Jurkat, Clone E6-1 (cell line): Measurements from ENCODE around the gene AUTS2.
"Not testable (repeated sequence)": the region's sequence is repeated elsewhere in the genome, so short reads cannot be mapped to it uniquely, and the experiment has no call there.

Experiments
- DNase-seq: peaks from one replicate; pipeline ENCODE4 v3.0.0-alpha.2; 2011; ENCODE audit warnings: low read depth, low spot score
- H3K4me3 ChIP-seq: 2 replicates; pipeline ENCODE4 v1.5.1; 2011; ENCODE audit warnings: mild to moderate bottlenecking, low read length, control low read depth, moderate library complexity

AUTS2 gene

GRCh38 chr7:69763513-69763912 is 165.2 kb downstream of the AUTS2 start:
- no peak overlapping the region for H3K4me3 ChIP-seq
- peak; percentile 24 for DNase-seq

- DNase-seq, result no peak
- no peak overlapping the region for H3K4me3 ChIP-seq
These were observed 165.9 kb downstream of the AUTS2 start for GRCh38 chr7:69764147-69764546.

GRCh38 chr7:69764681-69765080 is 166.4 kb downstream of the AUTS2 start:
- DNase-seq, result no peak
- no peak overlapping the region for H3K4me3 ChIP-seq

GRCh38 chr7:69765879-69766278 is 167.6 kb downstream of the AUTS2 start:
- no peak for DNase-seq
- H3K4me3 ChIP-seq, result no peak overlapping the region

- H3K4me3 ChIP-seq, result no peak overlapping the region
- DNase-seq, result no peak
These were observed 170.8 kb downstream of the AUTS2 start for GRCh38 chr7:69768986-69769595.

GRCh38 chr7:69769826-69770225 is 171.6 kb downstream of the AUTS2 start:
- no peak for DNase-seq
- H3K4me3 ChIP-seq, result no peak overlapping the region

- H3K4me3 ChIP-seq, result no peak overlapping the region
- no peak for DNase-seq
These were observed 172.3 kb downstream of the AUTS2 start for GRCh38 chr7:69770613-69771012.

- no peak for DNase-seq
- no peak overlapping the region for H3K4me3 ChIP-seq
These were observed 174.6 kb downstream of the AUTS2 start for GRCh38 chr7:69772718-69773436.

- H3K4me3 ChIP-seq, result no peak overlapping the region
- no peak for DNase-seq
These were observed 175.4 kb downstream of the AUTS2 start for GRCh38 chr7:69773535-69774225.

- no peak overlapping the region for H3K4me3 ChIP-seq
- no peak for DNase-seq
These were observed 177.0 kb downstream of the AUTS2 start for GRCh38 chr7:69775231-69775771.

- DNase-seq, result no peak
- no peak overlapping the region for H3K4me3 ChIP-seq
These were observed 178.3 kb downstream of the AUTS2 start for GRCh38 chr7:69776611-69777010.

- DNase-seq, result no peak
- H3K4me3 ChIP-seq, result no peak overlapping the region
These were observed 179.9 kb downstream of the AUTS2 start for GRCh38 chr7:69778138-69778537.

- no peak for DNase-seq
These were observed 182.1 kb downstream of the AUTS2 start for GRCh38 chr7:69780379-69780778.

GRCh38 chr7:69781412-69781846 is 183.2 kb downstream of the AUTS2 start:
- no peak for DNase-seq
- no peak overlapping the region for H3K4me3 ChIP-seq

More at GRCh38 chr7:69780379-69780778, 182.1 kb downstream of the AUTS2 start:
- no peak overlapping the region for H3K4me3 ChIP-seq

- no peak for DNase-seq
- no peak overlapping the region for H3K4me3 ChIP-seq
These were observed 184.8 kb downstream of the AUTS2 start for GRCh38 chr7:69782917-69783684.

GRCh38 chr7:69786130-69786529 is 187.9 kb downstream of the AUTS2 start:
- DNase-seq, H3K4me3 ChIP-seq: not testable (repeated sequence)

GRCh38 chr7:69786730-69787395 is 188.6 kb downstream of the AUTS2 start:
- no peak overlapping the region for H3K4me3 ChIP-seq
- no peak for DNase-seq

GRCh38 chr7:69787736-69788431 is 189.6 kb downstream of the AUTS2 start:
- H3K4me3 ChIP-seq, result no peak overlapping the region
- DNase-seq, result no peak
